ENCODE results near the gene ERGIC1. TPM values are rescaled to one million over a fixed set of nuclear protein-coding genes. Genes with fewer than 3 reads are reported as not detected.

The ERGIC1 gene
- total and polyA plus RNA-seq, 2 of the 13 experiments (the other 11 are each of a cell fraction or from before 2014, with no cell fraction given), result 78.5 to 184 TPM

- DNase-seq (ENCODE audit: low spot score) (no peak), FAIRE-seq (no peak), ATAC-seq (no peak)
- Histone ChIP-seq H3K9me3 (ENCODE audit: low read length) (no peaks in the 10 kb centered on the region), H3K27ac (ENCODE audit: extremely low read length, insufficient read depth, low read length) (no peak overlapping the region), H3K4me1 (ENCODE audit: insufficient read depth, low read length) (peaks cover 23% of the 10 kb centered on the region), H3K36me3 (replicated peaks in 1 of 2; ENCODE audit: control insufficient read depth in 1 of 2, insufficient read depth in 2 of 2, low read length in 2 of 2) (peaks cover 1 to 14% of the 10 kb centered on the region in 2 experiments; a peak in 1 of 5 replicates), H3K4me2 (ENCODE audit: low read depth, low read length) (no peak overlapping the region), H3K4me3 (replicated peaks in 1 of 3; ENCODE audit: insufficient read depth in 1 of 3, low read depth in 2 of 3, low read length in 3 of 3) (no peak overlapping the region), H3K27me3 (ENCODE audit: control insufficient read depth in 1 of 2, insufficient read depth in 2 of 2, low read length in 2 of 2) (no peaks in the 10 kb centered on the region), H2AFZ (ENCODE audit: low read length) (no peak overlapping the region), H3K9ac (ENCODE audit: insufficient read depth, low read depth, low read length) (no peak overlapping the region), H3K79me2 (ENCODE audit: insufficient read depth, low read length) (no peaks in the 10 kb centered on the region), H4K20me1 (ENCODE audit: insufficient read depth, low read length) (no peaks in the 10 kb centered on the region)
- 59% methylated on average over 3 of the region's 3 CpGs for WGBS (ENCODE audit: low lambda C conversion rate)
- in situ Hi-C loops (cut with HindIII; ENCODE audit: extremely low pct_ligation_motif_present, low pct_unique_long_range_greater_than_20kb), result no loop called here
- CTCF ChIA-PET (ENCODE audit: low intra/inter-chr PET ratio, low total read pairs), result no interaction called here
- intact Hi-C loops (cut with micrococcal nuclease; ENCODE audit: unreplicated experiment), result no loop called here
- no TSS peak for BruUV-seq (replicated peaks)
- POLR2A ChIA-PET, result interaction anchor here (1.4 kb wide), 1 partner anchor 12 kb away, joined by 4 read pairs; the partner anchor contains the start of gene ATP6V0E1
- TF ChIP-seq HNRNPL (IDR thresholded peaks at IDR 0.05; ENCODE audit: low read depth, low read length) (no peak), ONECUT2 (CRISPR knock-in tag; IDR thresholded peaks at IDR 0.05) (no peak), ZBTB25 (CRISPR knock-in tag; IDR thresholded peaks at IDR 0.05) (no peak), U2AF1 (optimal IDR thresholded peaks at IDR 0.05; ENCODE audit: low read depth, low read length) (no peak), PBX3 (CRISPR knock-in tag; IDR thresholded peaks at IDR 0.05; ENCODE audit: borderline replicate concordance) (no peak), SKIL (CRISPR knock-in tag; IDR thresholded peaks at IDR 0.05; ENCODE audit: borderline replicate concordance) (no peak), PAF1 (CRISPR knock-in tag; IDR thresholded peaks at IDR 0.05) (no peak), ARNT2 (CRISPR knock-in tag; IDR thresholded peaks at IDR 0.05; ENCODE audit: low read depth) (no peak), HMGXB3 (CRISPR knock-in tag; IDR thresholded peaks at IDR 0.05; ENCODE audit: borderline replicate concordance) (no peak), NRL (CRISPR knock-in tag; IDR thresholded peaks at IDR 0.05; ENCODE audit: borderline replicate concordance) (no peak)
Measured at GRCh38 chr5:172971482-172971881, 137.4 kb downstream of the ERGIC1 start.
